Measurements from ENCODE around the gene DAAM2.

DNA sequence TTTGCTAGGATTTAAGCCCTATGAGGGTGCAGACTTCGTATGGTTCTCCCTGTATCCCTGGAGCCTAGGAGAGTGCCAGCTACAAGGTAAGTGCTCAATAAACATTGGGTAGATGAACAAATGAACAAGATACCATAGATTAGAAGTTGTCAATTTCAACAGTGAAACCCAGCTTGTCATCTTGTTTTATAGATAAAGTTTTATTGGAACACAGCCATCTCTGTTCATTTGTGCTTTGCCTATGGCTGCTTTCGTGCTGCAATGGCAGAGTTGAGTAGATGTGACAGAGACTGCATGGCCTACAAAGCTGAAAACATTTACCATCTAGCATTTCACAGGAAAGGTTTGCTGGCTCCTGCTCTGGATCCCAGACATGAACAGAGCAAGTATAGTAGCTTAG, 5.6 kb downstream of the DAAM2 start:
- TF ChIP-seq POLR2A (IDR thresholded peaks at IDR 0.05) (no peak), POLR2AphosphoS5 (IDR thresholded peaks at IDR 0.05) (no peak)
- TF ChIP-seq, protein P1, sequence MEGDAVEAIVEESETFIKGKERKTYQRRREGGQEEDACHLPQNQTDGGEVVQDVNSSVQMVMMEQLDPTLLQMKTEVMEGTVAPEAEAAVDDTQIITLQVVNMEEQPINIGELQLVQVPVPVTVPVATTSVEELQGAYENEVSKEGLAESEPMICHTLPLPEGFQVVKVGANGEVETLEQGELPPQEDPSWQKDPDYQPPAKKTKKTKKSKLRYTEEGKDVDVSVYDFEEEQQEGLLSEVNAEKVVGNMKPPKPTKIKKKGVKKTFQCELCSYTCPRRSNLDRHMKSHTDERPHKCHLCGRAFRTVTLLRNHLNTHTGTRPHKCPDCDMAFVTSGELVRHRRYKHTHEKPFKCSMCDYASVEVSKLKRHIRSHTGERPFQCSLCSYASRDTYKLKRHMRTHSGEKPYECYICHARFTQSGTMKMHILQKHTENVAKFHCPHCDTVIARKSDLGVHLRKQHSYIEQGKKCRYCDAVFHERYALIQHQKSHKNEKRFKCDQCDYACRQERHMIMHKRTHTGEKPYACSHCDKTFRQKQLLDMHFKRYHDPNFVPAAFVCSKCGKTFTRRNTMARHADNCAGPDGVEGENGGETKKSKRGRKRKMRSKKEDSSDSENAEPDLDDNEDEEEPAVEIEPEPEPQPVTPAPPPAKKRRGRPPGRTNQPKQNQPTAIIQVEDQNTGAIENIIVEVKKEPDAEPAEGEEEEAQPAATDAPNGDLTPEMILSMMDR (IDR thresholded peaks at IDR 0.05) = no peak
